T-helper 9 cell (primary cell): Measurements from ENCODE around the gene ECEL1.
A peak's percentile ranks its signal among the peaks of the same experiment; 100 is the strongest.

Experiments
- DNase-seq: peaks from one replicate; pipeline ENCODE4 v3.0.0-alpha.2; 2020

Gene ECEL1

DNA sequence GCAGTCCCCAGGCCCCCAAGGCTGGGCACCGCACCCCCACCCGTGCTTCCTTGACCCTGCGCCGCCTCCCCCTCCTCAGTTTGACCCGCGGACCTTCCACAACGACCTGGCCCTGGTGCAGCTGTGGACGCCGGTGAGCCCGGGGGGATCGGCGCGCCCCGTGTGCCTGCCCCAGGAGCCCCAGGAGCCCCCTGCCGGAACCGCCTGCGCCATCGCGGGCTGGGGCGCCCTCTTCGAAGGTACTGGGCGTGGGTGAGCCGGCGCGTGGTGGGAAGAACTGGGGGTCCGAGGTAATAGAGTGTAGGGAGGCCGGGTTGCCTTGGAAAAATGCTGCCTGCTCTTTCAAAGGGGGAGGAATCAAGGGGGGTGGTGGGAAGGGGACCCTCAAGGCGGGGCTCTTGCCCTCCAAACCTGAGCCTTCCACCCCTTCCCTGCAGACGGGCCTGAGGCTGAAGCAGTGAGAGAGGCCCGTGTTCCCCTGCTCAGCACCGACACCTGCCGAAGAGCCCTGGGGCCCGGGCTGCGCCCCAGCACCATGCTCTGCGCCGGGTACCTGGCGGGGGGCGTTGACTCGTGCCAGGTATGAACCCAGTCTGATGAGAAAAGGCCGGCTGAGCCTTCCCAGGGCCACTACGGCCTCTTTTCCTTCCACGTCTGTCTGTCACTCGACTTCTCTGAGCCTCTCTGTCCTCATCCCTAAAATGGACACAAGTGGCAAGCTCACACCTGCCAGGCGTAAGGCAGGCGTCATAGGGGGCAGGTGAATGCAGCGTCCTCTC lies 35.2 kb upstream of the ECEL1 start:
- no peak for DNase-seq

DNA sequence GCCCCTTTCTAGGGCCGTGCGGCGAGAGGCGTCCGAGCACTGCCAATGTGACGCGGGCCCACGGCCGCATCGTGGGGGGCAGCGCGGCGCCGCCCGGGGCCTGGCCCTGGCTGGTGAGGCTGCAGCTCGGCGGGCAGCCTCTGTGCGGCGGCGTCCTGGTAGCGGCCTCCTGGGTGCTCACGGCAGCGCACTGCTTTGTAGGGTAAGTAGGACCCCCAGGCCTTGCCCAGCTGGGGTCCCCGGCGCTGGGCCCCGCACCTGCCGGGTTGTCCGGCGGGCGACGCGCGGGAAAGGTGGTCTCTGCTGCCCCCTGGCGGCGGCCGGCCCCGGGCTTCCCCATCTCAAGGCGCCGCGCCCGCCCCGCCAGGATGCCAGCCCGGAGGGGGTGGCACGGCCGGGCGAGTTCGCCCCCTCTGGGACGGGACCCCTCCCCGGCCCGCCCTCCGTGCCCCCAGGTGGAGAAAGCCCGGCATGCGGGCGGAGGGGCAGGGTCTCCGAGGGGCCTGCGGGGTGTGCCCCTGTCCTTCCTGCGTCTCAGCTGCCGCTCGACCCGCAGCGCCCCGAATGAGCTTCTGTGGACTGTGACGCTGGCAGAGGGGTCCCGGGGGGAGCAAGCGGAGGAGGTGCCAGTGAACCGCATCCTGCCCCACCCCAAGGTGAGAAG lies 34.5 kb upstream of the ECEL1 start:
- peak; percentile 74 for DNase-seq

DNA sequence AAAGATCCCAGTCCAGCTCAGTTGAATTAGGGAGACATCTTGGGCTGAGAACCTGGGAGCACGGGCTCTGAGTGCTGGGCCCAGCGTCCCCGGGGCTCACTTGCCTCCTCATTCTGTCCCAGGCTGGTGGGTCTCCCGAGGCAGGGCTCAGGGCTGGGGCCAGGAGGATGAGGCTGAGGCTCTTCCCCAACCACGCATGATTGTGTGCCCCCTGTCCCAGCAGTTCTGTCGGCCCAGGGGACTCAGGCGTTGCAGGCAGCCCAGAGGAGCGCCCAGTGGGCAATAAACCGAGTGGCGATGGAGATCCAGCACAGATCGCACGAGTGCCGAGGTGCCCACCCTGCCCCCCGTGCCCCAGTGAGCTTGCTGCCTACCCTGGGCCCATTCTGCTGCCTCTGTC lies 33.5 kb upstream of the ECEL1 start:
- DNase-seq = no peak

GRCh38 chr2:232520489-232520888 lies 32.9 kb upstream of the ECEL1 start:
- DNase-seq = no peak

- no peak for DNase-seq
Observed at GRCh38 chr2:232519581-232520438, 32.2 kb upstream of the ECEL1 start, which contains the start of gene PRSS56. TSS of gene PRSS56 (plus strand) at chr2:232520388. CDS start at chr2:232520599, 211 bp downstream.

DNA sequence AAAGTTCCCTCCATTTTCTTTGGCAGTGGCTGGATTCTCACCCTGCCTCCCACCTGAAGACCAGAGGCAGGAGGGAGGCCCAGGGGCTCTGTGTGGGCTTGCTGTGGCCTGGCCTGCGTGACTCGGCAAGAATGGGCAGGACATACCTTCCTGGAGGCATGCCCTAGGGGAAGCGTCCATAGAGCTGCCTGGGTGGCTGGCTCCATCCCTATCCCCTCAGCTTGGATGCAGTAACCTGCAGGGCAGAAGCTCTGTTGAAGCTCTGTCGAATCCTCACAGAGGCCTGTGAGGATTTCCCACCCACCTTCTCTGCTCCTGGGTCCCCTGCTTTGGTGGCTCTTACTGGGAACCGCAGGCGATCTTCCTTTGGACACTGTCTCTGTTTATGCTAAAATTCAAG lies 31.2 kb upstream of the ECEL1 start:
- DNase-seq = no peak

GRCh38 chr2:232516551-232516950 lies 28.9 kb upstream of the ECEL1 start:
- DNase-seq = no peak

DNA sequence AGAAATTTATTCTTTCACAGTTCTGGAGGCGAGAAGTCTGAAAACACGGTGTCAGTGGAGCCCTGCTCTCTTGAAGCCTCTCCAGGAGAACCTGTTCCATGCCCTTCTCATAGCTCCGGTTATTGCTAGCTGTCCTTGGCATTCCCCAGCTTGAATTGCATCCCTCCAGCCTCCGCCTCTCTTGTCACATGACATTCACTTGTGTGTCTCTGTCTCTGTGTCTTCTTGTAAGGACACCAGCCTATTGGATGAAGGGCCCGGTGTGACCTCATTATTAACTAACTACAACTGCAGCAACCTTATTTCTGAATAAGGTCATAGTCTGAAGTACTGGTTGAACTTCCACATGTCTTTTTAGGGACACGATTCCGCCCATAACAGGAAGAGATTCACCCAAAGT lies 28.0 kb upstream of the ECEL1 start:
- no peak for DNase-seq

DNA sequence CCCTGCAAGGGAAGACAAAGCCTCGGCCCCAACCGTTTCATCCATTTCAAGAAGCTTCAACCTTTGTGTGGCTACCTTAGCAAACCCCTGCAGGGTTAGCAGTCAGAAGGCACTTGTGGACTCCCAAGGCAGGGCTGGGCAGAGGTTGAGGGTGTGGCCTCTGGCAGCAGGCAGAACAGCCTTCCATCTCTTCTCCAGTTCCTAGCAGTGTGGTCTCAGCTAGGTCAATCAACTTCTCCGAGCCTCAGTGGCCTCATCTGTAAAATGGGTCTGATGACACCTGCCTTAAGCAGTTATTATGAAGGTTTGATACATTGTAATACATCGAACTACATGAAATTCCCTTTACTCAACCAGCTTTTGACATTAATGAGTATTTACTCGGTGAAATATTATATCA lies 25.7 kb upstream of the ECEL1 start:
- no peak for DNase-seq

GRCh38 chr2:232512602-232513001 lies 25.0 kb upstream of the ECEL1 start:
- no peak for DNase-seq

GRCh38 chr2:232511336-232511890 lies 23.8 kb upstream of the ECEL1 start:
- no peak for DNase-seq

DNA sequence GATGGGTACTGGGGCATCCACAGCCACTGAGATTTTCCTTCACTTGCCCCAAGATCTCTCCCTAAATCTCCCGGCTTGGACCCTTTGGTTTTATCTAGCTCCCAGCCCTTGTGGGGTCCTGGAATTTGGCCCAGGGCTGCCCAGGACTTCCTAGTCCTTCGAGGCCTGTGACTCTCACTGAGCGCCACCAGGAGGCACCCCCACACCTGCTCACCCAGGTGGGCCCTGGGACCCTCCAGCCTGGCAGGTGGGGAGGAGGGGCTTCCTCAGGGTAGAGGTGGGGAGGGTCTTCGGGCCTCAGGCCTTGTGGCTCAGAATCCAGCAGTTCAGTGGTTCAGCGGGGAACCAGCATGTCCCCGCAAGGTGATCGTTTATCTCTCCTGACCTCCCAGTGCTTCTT lies 20.6 kb upstream of the ECEL1 start:
- DNase-seq = no peak

- DNase-seq = no peak
Observed at GRCh38 chr2:232506709-232507108, 19.1 kb upstream of the ECEL1 start.

DNA sequence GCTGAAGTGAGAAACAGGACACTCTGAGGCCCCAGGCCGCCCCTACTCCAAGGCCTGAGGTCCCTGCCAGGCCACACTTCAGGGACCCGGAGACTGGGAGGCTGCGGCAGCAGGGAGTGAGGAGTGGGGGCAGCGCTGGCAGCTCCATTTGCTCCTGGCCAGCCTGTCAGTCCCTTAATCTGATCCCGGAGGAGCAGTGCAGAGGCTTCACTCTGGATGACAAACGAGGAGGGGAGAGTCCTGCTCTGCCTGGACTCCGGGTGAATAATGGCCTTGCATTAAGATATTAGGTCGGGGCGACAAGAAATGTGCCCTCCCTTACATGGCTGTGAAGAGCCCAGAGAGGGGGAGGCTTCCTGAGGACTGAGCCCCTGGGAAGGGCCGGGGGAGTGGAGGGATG lies 18.2 kb upstream of the ECEL1 start:
- DNase-seq = no peak

GRCh38 chr2:232504438-232504837 lies 16.8 kb upstream of the ECEL1 start:
- DNase-seq = no peak

DNA sequence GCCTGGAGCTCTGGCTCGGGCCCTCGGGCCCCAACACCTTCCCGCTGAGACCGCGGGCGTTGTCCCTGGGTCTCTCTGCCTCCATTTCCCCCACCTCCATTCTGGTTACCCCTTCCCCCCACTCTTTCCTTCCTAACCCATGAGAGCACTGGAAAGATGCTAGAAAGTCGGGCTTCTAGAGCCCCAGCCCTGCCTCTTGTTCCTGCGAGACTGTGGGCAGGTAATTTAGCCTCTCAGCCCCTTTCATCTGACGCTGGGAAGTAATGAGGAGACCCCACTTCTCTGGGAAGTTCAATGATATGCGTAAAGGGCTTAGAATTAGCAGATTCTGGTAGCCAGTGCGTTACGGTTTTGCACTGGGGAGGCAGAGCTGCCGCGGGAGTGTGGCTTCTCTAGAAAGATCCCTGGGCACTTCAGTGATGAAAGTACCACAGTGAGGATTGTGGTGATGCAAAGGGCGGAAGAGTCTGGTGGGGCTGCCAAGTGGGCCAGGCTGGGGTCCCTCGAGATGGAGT lies 16.2 kb upstream of the ECEL1 start:
- DNase-seq = no peak

GRCh38 chr2:232502911-232503808 lies 15.5 kb upstream of the ECEL1 start:
- peak; percentile 32 for DNase-seq

- DNase-seq = no peak
Observed at GRCh38 chr2:232502511-232502910, 14.9 kb upstream of the ECEL1 start.

GRCh38 chr2:232501794-232502390 lies 14.3 kb upstream of the ECEL1 start:
- no peak for DNase-seq

DNA sequence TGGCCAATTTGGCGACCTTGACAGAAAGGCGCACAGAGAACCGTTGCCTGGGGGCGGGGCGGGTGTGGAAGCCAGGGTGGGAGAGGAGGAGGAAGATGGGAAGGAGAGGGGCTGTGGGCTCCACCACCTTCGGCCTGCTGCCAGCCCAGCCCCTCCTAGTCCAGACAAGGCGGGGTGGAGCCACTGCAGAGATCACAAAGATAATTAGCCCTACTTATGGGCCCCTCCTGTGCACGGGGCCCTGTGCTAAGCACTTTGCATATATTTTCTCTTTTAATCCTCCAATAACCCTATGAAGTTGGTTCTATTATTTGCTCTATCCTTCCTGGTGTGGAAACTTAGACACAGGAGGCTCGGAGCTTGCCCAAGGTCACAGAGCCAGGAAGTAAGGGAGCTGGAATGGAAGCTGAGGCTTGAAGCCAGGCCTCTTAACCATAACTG lies 13.7 kb upstream of the ECEL1 start:
- DNase-seq = no peak

- DNase-seq = no peak
Observed at GRCh38 chr2:232498452-232498851, 10.8 kb upstream of the ECEL1 start.
